Glomerular visceral epithelial cell (primary cell): Measurements from ENCODE around the gene HIPK2.
A peak's percentile ranks its signal among the peaks of the same experiment; 100 is the strongest.
"Not testable (repeated sequence)": the region's sequence is repeated elsewhere in the genome, so short reads cannot be mapped to it uniquely, and the experiment has no call there.

ENCODE experiments used
- DNase-seq: peaks from one replicate; pipeline ENCODE4 v3.0.0-alpha.2; 2016; ENCODE audit errors: extremely low spot score

Gene HIPK2

DNA sequence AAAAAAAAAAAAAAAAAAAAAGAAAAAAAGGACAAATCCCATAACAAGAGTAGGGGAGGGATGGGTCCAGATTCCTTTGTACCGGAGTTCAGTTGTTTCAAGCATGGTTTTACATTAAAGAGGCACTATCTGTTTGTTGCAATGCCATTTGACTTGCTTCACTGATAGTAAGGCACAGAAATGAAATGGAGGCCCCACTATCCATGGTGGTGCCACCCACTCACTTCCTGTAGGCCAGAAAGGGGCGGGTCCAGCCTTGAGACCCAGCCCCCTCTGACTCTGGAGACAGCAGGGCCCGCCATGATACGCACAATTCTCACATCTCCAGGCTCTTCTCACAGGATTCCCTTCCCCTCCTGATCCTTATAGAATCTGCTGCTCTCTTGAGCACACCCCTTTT is 154.3 kb downstream of the HIPK2 start:
- DNase-seq, result no peak

DNA sequence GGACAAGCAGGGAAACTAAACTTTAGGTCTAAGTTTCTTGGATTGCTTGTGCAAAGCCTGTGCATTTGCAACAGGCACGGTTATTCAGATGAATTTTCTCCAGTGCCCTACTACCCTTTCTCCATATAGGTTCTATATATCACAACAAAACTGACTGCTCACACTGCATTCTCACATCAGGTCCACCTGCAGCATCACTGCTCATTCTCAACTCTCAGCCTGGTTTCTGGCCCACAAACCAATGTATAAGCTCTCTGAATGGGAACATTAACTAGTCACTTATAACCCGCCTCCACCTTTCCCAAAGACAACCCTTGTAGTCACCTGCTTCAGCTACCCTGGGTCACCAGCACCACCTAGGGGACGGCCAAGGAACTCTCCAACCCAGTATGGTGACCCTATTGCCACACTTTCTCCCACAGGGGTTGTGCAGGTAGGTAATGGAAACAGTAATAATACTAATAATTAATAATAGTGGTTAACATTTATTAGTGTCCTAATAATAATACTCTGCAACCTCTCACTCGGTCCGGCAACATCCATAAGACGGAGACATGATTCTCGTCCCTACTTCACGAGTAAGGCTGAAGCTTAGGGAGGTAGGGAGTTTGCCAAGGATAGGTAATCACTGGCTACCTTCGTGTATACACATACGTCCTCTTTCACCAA is 157.0 kb downstream of the HIPK2 start:
- DNase-seq, result peak; percentile 6

DNA sequence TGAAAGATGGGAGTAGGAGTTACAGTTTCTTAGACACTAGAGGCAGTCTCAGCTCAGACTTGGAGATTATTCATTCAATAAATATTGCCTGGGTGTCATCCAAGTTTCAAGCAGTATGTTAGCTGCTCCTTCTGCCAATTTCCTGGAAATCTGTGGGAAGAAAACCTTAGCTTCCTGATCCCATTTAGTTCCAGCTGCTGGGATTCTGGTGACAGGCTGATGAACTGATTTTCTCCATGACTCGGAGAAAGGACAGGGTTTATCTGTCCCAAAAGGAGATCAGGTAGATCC is 158.5 kb downstream of the HIPK2 start:
- DNase-seq, result no peak

DNA sequence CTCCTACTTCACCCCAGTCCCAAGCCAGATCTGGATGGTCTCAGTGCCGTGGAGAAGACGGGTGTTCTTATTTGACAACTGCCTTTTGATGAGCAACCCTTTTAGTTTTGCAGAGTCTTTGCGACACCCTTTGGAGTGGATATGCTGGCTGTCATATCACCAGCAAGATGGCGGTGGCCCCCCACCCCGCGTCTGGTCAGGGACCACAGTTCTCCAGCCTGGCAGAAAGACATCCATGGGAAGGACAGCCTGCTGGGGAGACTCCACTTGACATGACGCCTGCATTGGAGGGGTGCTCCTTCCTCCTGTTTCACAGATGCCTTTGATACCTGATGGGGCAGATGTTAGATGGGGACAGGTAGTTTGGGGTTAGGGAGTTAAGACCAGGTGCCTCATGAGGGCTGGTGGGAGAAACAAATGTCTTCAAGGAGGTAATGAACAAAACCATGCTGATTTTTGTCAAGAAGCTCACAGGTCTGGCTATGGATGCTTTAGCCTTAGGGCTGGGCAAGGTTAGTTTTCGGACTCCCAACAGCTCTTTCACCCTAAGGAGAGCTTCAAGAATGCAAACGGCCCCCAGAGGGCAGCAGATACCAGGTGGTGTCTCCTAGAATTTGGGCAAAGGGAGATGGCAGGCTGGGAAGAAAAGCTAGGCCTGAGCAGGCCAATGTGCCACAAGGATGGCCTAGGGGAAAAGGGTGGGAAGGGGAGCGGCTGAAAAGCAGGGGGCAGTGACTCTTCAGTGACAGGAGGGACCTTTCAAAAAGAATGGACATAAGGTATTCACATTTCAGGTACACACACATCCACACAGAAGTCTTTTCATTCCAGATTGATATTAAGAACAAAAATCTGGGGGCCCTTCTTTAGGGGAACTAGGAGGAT is 159.1 kb downstream of the HIPK2 start:
- DNase-seq, result peak; percentile 41

DNA sequence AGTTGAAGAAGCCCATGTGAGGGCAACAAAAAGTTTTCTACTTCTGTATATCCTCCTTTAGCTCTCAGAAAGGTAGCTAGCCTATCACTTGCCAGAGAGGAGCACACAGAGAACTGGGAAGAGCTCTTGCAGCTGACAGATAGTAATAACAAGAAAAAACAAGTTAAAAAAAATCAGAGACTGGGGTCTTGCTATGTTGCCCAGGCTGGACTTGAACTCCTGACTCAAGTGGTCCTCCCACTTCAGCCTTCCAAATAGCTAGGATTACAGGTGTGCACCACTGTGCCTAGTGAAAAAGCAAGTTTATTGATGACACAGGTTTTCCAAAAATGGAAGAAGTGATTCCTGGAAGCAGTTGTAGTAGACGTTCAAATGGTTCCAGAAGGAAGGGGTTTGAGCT is 160.7 kb downstream of the HIPK2 start:
- no peak for DNase-seq

DNA sequence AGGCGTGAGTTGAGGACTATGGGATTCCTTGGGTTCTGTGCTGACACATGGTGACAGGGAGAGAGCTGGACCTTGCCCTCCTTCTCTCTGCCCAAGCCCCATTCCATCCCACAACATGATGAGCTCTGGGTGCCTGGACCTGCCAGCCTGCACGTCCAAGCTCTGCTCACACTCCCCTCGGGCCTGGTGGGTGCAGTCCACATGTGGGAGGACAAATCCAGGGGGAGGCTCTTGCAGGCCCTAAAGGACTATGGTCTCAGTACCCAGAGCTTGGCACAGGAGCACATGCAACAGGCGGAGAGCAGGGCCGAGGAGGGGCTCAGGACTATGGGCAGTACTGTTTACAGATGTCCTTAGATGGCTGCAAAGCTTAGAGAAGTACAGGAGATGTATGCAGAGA is 162.9 kb downstream of the HIPK2 start:
- DNase-seq, result no peak

DNA sequence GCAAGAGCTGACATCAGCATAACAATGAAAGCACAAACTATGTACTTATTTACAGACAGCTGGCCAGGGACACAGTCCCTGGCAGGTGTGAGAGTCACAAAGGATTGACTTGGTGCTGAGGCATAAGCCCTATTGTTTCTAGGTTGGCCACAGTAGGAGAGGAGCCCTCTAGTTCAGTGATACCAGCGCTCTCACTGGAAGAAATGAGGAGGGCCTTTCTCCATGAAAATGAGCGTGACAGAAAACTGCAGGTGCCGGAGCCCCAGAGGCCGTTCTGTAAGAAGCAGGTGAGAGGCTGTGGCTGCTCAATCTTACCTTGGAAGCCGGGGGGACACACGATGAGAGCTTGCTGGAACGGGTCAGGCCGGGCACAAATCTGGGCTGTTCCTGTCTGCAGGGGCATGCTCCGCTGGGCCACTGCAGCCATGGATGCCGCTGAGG is 163.8 kb downstream of the HIPK2 start:
- DNase-seq, result no peak

DNA sequence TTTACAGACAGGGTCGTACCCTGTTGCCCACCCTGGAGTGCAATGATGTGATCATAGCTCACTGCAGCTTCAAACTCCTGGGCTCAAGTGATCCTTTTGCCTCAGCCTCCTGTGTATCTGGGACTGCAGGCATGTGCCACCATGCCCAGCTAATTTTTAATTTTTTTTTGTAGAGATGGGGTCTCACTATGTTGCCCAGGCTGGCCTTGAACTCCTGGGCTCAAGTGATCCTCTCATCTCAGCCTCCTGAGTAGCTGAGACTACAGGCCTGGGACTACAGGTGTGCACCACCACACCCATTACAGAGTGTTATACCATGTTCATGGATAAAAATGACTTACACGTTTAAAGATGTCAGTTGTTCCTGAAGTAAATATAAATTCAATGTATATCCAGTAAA is 166.2 kb downstream of the HIPK2 start:
- not testable (repeated sequence) for DNase-seq

DNA sequence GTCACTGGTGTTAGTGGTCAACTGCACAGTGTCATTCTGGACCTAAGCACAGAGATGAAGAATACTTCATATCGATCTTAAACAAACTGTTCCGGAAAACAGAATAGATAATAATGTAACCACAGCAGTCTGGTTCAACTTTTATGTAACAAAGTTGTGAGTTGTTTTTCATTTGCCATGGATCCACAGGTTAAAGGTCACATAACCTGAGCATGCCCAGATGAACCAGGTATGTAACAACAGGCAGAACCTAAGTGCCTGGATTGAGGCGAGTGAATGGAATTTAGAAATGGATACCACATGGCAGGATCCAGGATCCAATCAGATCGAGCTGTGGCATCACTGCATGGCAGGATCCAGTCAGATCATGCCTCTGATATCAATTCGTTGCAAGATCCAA is 167.2 kb downstream of the HIPK2 start:
- no peak for DNase-seq

DNA sequence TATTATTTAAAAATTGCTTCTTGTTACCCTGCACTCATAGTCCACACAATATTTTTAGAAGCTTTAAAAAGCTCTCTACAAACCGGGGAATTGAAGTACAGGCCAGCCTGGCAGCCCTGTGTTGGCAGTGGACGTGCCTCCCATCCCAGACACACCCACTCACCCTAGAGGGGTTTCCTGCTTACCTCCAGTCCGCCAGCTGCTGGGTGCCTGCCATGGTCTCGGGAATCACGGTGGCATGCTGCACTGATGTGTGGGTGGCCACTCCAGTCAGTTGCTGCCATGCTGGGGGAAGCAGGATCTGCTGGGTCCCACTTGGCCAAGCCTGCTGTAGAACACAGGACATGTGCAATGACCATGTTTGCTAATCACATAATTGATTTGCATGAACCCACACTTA is 173.9 kb downstream of the HIPK2 start:
- DNase-seq, result no peak

DNA sequence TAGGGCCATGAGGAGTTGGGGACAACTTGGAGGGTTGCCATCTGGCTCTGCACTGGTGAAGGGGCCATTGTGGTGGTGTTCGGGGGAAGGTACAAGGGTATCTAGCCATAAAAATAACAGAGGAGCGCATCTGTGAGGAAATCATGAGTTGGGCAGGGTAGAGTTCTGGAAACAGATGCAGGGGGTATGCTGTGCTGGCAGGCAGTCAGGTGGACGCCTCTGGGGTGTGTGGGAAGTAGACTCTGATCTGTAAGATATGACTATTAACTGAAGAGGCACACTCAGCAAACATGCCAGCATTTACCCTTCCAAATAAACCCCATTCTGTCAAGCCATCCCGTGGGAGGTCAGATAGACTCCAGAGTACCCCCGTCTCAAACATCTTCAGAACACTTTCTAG is 174.5 kb downstream of the HIPK2 start:
- DNase-seq, result no peak

DNA sequence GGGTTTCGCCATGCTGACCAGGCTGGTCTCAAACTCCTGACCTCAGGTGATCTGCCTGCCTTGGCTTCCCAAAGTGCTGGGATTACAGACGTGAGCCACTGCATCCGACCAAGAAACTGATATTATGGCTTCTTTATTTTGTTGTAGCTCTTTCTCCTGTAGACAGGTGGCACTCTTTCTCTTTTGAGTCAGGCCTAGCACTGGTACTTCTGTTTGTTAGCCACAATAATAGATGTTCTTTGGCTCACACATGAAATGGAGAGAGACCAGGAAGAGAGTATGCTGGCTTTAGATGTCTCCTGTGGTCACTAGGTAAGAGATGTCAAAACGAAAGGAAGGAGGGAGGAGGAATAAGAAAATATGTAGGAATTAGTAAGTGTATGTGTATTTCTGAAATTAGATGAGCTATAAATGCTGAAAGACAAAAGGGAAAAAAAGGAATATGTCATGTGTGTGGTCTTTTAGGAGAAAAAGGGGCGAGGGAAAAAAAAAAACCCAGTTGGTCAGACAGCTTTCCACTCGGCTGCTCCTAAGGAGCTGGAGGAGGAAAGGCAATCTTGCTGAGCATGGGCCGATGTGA is 175.6 kb downstream of the HIPK2 start:
- peak; percentile 40 for DNase-seq

DNA sequence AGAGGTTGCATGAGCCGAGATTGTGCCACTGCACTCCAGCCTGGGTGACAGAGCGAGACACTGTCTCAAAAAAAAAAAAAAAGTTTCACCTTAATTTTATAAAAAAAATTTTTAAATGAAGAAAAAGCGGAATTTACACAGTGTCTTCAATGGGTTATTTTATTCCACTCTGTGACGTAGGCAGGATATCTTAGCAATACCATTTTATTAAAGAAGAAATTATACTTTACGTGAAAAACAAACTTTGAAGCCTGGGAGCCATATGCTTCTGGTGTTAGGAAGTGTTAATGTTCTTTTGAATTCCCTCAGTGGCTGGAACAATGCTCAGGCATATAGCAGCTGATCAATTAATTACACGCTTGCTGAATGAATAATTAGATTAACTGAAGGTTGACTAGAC is 176.6 kb downstream of the HIPK2 start:
- DNase-seq, result no peak

DNA sequence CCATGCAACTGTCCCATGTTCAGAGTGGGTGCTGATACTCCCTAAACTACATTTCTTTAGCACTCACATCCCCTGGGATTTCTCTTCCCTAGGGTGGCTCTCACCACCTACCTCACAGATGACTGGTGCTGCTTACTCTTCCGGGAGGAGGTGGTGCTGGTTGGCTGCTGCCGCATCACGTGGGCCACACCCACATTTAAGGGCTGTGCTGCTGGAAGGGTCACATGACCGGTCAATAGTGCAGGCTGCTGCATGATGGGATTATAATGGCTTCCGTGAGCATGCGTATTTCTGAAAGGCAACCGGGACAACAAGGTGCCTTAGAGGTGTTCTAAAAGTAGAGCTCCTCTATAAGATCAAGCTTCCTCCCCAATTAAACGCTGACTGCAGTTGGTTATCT is 177.5 kb downstream of the HIPK2 start:
- no peak for DNase-seq

DNA sequence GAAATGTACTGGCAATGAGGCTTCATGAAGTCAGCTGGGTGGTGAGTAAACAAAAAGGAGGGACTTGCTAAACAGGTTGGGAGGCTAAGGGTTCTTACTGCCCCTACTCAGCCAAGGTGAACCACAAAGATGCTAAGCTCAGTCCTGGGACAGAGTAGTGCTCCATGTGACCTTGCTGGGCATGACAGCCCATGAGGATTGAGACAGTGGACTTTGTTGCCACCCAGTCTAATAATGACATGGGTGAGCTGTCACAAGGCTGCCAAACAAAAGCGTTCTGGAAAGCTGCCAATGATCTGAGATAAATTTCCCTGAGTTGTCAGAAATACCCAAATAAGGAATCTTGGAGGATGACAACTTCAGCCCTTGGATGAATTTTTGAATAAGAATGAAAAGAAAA is 179.2 kb downstream of the HIPK2 start:
- no peak for DNase-seq

DNA sequence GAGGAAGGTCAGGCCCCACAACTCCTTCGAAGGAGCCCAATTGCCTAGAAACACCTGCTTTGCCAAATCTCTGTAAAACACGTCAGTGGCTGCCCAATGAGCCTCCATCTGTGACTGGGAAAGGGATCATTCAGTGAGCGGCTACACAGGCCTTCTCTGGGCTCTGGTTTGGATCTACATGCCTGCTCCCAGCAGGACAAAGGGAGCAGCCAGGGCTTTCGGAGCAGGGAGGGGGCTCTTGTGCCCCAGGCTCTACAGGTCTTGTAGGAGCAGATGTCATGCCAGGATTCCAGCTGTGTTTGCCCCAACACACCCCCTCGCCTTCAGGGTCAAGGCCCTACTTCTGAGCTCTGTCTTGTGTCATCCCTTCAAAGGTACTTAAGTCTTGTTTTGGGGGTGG is 180.8 kb downstream of the HIPK2 start:
- no peak for DNase-seq

DNA sequence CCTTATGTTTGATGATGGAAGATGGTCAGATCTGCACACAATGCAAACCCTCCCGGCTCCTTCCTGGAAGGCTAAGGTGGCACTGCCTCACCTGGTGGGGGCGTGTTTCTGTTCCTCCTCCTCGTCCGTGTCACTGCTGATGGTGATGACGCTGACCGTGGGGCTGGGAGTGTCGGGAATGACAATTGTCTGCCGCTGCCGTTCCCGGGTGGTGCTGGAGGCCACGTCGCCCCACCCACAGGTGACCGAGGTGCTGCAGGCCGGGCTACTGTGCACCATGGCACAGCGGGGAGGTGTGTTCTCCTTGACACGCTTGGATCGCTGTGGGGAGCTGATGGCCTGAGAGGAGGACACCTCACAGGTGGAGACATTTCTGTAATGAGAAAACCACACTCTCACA is 181.2 kb downstream of the HIPK2 start:
- no peak for DNase-seq

DNA sequence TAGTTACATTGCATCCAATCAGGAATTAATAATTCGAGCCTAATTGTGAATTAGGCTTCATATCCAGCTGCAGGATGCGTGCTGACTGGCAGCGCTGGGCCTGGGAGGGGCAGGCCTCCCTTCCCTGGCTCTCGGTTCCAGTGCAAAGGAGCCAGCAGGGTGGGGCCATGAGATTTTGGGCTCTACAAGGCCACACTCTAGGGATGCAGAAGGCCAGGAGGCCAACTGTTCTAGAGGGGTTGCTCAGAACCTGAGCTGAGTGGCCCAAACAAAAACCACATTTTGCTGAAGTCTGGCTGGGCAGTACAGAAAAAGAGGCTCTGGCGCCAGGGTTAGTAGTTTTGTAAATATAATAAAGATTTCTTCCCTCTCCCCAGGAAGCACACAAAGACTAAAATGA is 182.0 kb downstream of the HIPK2 start:
- DNase-seq, result no peak

DNA sequence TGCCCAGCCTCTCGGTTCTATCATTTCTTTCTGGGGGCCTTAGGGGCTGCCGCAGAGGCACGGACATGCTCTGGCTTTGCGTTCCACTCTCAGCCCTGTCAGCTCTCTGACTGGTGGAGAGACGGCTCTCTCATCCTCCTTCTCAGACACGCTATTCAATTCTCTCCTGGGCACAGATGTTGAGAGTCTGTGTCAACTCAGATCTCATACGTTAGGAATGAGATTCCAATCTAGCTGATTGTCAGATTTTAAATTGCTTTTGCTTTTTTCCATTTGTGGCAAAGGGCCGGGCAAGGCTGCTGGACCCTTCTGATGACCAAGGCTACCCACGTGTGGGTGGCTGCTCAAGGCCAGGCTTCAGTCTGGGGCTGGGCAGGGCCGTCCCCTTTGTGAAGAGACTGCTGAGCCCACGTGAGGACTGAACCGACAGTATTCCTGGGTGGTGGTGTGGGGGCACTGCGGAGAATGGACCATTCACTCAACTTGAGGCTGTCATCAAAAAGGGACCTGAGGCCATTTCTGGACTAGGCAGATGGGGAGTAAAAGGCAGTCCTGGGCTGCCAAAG is 182.8 kb downstream of the HIPK2 start:
- no peak for DNase-seq

DNA sequence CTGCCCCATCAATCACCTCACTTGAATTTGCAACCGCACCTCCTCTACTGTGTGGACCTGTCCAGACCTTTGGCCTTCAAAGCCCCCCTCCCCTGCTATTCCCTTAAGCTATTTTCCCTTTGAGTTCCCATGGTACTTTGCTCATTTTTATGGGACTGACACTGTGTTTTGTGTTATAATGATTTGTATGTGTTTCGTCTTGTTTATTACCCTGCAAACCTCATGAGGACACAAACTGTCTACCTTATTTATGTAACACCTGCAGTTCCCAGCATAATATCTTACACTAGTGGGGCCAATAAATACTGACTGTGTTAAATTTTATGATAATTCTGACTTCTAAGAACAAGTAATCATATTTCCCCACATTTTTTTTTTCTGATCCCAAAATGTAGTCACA is 183.7 kb downstream of the HIPK2 start:
- no peak for DNase-seq

DNA sequence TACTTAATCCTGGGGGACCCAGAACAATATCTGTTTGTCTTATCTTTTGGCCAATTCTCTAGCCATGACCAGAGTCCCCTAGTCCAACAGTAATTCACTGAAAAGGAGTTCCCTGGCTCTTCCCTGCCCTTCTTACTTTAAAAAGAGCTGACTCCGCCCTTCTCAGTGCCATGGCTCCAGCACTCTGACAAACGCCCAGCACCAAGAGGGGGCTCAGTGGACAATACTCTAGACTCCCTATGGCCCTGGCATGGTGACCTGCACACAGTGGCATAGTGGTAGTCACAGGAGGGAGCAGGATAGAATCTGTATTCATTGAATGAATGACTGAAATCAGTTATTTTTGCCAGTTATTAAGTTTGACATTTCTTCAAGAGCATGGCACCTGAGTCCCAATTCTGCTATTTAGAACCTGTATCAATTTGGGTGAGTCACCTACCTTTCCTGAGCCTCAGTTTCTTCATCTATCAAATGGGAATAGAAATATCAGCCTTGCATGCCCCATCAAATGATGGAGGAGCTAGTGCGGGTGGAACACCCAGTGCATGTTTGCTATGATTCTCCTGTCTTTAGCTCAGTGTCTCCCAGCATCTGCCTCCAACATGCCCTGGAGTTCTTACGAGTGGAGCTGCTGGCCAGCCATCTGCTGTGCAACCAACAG is 184.9 kb downstream of the HIPK2 start:
- DNase-seq, result no peak

DNA sequence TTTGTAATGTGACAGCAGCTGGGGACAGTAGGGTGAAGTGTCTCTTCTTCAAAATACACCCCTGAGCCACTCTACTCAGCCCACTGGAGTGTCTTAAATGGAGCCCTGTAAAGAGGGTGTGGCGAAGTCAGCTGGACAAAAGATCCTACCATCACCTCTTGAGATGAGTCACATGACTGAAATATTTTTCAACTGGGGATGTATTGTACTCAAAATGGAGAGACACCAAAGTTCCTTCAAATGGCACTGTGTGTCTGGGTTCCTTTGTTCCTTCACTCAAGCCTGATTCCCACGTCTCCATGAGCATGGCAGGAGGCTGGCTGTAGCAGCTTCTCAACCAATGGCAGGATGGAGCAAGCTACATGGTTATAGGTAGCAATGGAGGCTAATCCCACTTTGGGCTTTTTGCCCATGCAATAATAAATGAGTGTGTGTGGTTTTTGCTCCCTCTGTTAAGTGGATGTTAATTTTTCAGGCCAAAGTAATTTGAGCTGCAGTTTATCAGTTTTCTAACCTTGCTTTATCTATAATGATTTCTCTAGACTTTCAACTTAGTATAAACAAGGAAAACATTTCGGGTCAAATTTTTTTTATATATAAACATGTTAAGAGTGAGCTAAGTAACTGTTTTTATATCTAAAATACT is 186.1 kb downstream of the HIPK2 start:
- no peak for DNase-seq
